Activated CD8-positive, alpha-beta memory T cell treated with anti-CD3 and anti-CD28 coated beads, Interleukin-2, amount 50 U/mL, for 4 hours (primary cell): ENCODE results near the gene PHLPP1.

Source experiments
- DNase-seq: peaks from one replicate; pipeline ENCODE4 v3.0.0-alpha.2; 2020

PHLPP1 gene

GRCh38 chr18:62744076-62744968 is 29.0 kb downstream of the PHLPP1 start:
- DNase-seq, result no peak

- no peak for DNase-seq
Observed at GRCh38 chr18:62745089-62745751, 29.9 kb downstream of the PHLPP1 start.

- DNase-seq, result no peak
Observed at GRCh38 chr18:62749389-62749788, 34.0 kb downstream of the PHLPP1 start.

GRCh38 chr18:62751341-62751821 is 36.0 kb downstream of the PHLPP1 start:
- DNase-seq, result no peak

GRCh38 chr18:62751977-62752376 is 36.6 kb downstream of the PHLPP1 start:
- DNase-seq, result no peak

GRCh38 chr18:62754026-62754425 is 38.7 kb downstream of the PHLPP1 start:
- DNase-seq, result no peak

- no peak for DNase-seq
Observed at GRCh38 chr18:62755454-62755853, 40.1 kb downstream of the PHLPP1 start.

GRCh38 chr18:62755946-62756345 is 40.6 kb downstream of the PHLPP1 start:
- no peak for DNase-seq

- no peak for DNase-seq
Observed at GRCh38 chr18:62757399-62758010, 42.2 kb downstream of the PHLPP1 start.

- DNase-seq, result no peak
Observed at GRCh38 chr18:62758591-62758990, 43.2 kb downstream of the PHLPP1 start.

GRCh38 chr18:62759704-62760402 is 44.5 kb downstream of the PHLPP1 start:
- DNase-seq, result no peak

- DNase-seq, result no peak
Observed at GRCh38 chr18:62760403-62760734, 45.0 kb downstream of the PHLPP1 start.

- DNase-seq, result no peak
Observed at GRCh38 chr18:62763101-62763521, 47.8 kb downstream of the PHLPP1 start.

GRCh38 chr18:62766266-62766665 is 50.9 kb downstream of the PHLPP1 start:
- DNase-seq, result no peak

- DNase-seq, result no peak
Observed at GRCh38 chr18:62767321-62767720, 52.0 kb downstream of the PHLPP1 start.

GRCh38 chr18:62767836-62768557 is 52.7 kb downstream of the PHLPP1 start:
- no peak for DNase-seq

- no peak for DNase-seq
Observed at GRCh38 chr18:62768558-62768943, 53.2 kb downstream of the PHLPP1 start.

GRCh38 chr18:62769216-62769615 is 53.9 kb downstream of the PHLPP1 start:
- no peak for DNase-seq

GRCh38 chr18:62771494-62772270 is 56.3 kb downstream of the PHLPP1 start:
- no peak for DNase-seq

- no peak for DNase-seq
Observed at GRCh38 chr18:62772860-62773584, 57.7 kb downstream of the PHLPP1 start.

GRCh38 chr18:62773691-62774090 is 58.4 kb downstream of the PHLPP1 start:
- no peak for DNase-seq
